ENCODE measurements around the gene SPG7.

Gene SPG7

DNA sequence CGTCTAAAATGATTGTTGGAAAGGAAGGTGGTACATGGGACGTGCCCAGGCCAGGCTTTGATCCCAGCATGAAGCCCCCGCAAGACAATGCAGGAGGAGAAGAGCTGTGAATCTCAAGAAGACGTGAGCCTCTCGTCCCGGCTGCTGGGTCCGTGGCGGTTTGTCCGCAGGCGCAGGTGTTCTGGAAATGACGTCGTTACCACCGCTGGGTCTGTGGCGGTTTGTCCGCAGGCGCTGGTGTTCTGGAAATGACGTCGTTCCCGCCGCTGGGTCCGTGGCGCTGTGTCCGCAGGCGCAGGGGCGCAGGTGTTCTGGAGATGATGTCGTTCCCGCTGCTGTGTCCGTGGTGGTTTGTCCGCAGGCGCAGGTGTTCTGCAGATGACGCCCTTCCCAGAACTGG lies 14.1 kb downstream of the SPG7 start:
- DNase-seq, result no peak

GRCh38 chr16:89523680-89524344 lies 15.6 kb downstream of the SPG7 start:
- DNase-seq, result no peak

- DNase-seq, result no peak
Observed at GRCh38 chr16:89525146-89525913, 17.1 kb downstream of the SPG7 start.

DNA sequence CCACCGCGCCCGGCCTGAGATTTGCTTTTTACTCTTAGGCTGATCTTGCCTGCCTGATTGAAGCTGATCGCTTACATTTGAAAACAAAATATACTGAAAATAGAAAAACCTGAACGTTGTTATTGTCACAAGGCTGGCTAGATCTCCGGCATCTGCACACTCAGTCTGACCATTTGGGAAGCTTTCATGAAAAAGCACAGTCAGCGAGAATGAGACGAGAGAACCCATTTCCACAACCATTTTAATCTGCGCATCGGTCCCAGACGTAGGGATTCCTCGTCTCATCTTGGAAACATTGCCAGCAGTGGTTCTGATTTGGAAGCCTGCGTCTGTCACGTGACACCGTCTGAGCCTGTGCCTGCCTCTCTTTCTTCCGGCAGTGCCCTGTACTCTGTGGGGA lies 20.9 kb downstream of the SPG7 start:
- no peak for DNase-seq

- DNase-seq, result no peak
Observed at GRCh38 chr16:89530401-89531381, 22.5 kb downstream of the SPG7 start.

DNA sequence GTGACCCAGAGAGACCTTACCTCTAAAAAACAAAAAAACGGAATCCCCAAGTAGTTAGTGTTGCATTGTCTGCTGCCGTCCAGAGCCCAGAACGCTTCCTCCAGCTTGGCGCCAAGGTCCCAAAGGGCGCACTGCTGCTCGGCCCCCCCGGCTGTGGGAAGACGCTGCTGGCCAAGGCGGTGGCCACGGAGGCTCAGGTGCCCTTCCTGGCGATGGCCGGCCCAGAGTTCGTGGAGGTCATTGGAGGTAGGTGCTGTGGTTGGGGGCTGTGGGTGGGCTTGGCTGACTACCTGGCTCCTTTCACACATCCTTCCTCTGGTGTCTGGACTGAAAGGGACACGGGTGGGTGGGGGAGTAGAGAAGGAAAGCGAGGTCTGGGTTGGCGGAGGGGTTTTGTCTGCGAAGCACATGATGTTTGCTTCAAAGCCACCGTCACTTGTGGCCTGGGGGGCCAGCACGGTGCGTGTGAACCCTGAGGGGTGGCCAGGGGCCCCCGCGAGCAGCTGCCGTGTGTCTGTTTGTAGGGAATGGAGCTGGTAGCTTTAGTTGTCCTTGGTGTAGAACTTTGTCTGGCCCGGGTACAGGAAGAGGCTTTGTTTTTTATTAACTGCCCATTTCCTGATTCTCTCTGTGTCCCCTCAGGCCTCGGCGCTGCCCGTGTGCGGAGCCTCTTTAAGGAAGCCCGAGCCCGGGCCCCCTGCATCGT lies 23.8 kb downstream of the SPG7 start:
- DNase-seq, result no peak

GRCh38 chr16:89534252-89534756 lies 26.1 kb downstream of the SPG7 start:
- DNase-seq, result no peak

DNA sequence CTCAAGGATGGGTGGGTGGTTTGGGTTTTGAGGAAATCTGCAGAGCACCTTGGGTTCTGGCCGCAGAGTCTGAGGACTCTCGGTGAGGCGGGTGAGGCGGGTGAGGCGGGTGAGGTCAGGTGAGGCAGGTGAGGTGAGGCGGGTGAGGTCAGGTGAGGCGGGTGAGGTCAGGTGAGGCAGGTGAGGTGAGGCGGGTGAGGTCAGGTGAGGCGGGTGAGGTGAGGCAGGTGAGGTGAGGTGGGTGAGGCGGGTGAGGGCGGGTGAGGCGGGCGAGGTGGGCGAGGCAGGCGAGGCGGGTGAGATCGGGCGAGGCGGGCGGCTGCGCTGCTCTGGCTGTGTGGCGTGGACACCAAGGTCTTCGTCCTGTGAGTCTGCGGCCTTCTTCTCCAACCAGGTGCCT lies 28.2 kb downstream of the SPG7 start:
- no peak for DNase-seq

DNA sequence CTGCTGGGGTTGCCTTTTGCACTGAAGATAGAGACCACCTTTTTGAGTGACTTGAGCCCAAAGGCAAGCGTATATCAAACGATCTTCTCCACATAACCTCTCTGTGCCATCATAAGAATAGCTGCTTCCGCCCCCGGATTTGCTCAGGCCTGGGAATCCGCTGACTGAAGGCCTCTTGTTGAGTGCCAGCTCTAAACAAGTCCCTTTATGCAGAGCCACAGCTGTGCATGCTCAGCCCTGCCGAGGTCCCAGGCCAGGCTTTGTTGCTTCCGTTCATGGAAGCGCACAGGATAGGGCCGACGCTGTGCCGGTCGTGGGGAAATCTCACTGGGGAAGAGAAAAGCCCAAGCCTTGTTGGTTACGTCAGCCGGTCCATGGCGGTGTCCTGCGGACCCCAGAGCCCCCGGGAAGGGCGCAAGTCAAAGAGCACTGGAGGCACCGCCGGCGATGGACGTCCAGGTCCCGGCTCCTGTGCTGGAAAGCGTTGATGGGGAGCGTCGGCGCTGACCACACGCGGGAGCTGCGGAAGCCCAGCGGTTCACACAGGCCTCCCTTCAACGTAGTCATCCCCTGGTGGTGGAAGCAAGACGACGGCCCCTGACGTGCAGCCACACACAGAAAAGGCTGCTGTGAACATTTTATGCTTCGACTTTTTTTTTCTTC lies 28.8 kb downstream of the SPG7 start:
- no peak for DNase-seq

DNA sequence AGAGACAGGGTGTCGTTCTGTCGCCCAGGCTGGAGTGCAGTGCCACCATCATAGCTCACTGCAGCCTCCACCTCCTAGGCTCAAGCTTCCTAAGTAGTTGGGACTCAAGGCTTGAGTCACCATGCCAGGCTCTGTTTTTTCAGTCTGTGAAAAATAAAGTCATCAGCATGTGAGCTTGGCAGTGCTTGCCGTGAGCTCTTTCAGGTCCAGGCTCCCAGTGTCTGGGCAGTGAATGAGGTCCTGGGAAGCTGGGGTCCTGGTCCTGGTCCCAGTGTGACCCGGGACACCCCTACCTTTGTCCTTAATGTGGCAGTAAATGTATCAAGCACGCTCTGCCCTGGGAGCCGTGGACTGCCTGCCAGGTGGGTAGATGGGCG lies 29.3 kb downstream of the SPG7 start:
- DNase-seq, result no peak

- DNase-seq, result no peak
Observed at GRCh38 chr16:89538286-89538685, 30.1 kb downstream of the SPG7 start.

DNA sequence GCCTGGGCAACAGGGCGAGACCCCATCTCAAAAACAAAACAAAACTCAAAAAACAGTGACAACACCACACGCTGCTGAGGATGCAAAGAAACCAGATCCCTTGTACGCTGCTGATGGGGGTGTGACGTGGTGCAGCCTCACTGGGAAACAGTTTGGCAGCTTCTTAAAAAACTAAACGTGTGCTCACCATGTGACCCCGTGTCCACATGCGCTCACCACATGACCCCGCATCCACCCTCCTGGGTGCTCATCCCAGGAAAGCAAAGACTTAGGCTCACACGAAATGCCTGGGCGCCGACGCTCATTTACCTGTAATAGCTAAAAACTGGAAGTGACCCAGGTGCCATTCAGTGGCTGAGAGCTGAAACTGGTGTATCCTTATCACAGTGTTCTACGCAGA lies 32.4 kb downstream of the SPG7 start:
- no peak for DNase-seq

- no peak for DNase-seq
Observed at GRCh38 chr16:89541792-89542191, 33.6 kb downstream of the SPG7 start.

DNA sequence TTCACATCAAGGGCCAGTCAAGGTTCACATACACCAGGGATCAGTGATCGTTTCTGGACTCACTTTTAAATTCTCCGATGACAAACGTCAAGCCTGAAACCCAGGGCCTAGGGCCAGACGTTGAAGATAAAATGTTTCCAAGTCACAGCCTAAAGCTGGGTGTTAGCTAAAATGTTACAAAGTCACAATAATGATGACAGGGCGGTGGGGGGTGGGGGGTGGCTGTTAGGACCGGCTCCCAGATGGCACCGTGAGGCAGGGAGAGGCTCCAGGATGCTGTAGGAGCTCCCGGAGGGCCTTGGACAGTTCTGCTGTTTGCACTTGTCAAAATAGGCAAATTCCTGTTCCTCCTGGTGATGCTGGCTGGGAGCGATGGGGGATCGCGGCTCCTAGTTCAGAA lies 35.9 kb downstream of the SPG7 start:
- DNase-seq, result no peak

GRCh38 chr16:89544713-89545043 lies 36.5 kb downstream of the SPG7 start:
- no peak for DNase-seq

DNA sequence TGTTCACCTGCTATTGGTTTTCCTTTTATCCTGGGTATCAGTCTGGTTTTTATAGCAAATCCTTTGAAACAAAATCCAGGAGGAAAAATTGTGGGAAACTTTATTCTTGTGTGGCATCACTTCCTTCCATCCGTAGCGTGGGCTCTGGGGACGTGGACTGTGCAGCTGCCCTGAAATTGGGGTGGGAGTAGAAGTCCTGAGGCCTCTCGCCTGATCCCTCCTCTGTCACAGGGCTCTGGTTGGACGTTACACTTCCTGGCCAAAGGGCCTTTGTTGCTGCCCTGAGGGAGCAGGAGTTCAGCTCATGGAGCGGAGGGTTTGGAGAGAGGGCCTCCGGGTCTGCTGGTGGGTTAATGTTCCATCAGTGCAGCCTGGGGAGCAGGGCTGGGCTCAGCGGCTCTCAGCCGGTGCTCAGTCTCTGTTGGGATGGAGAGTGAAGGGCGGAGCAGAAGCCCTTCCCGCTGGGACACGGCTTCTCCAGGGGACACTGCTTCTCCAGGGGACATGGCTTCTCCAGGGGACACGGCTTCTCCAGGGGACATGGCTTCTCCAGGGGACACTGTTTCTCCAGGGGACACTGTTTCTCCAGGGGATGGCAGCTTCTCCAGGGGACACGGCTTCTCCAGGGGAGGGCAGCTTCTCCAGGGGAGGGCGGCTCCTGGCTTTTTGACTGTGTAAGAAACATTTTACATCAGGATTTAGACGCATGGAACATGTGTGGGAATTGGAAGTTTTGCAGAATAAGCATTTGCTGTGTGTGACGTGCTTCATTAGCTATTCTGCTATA lies 37.0 kb downstream of the SPG7 start:
- no peak for DNase-seq

- DNase-seq, result no peak
Observed at GRCh38 chr16:89545831-89546574, 37.8 kb downstream of the SPG7 start.

- DNase-seq, result no peak
Observed at GRCh38 chr16:89546781-89547180, 38.6 kb downstream of the SPG7 start.

GRCh38 chr16:89547291-89547690 lies 39.1 kb downstream of the SPG7 start:
- DNase-seq, result no peak

DNA sequence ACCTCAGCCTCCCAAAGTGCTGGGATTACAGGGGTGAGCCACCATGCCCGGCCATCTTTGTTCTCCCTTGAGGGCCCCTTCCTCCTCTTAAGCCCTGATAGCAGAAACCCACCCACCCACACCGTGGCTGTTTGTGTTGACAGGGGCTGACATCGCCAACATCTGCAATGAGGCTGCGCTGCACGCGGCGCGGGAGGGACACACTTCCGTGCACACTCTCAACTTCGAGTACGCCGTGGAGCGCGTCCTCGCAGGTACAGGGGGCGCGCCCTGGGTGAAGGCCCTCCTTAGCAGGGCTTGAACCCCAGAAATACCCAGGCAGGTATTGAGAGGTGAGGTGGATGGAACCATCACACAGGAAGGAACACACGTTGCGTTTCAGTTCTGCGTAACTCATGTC lies 39.7 kb downstream of the SPG7 start:
- DNase-seq, result no peak
